Measurements from ENCODE around the gene CRYL1. TPM values are rescaled to one million over a fixed set of nuclear protein-coding genes. Genes with fewer than 3 reads are reported as not detected.

CRYL1 gene
- total and polyA plus RNA-seq, 2 of the 13 experiments (the other 11 are each of a cell fraction or from before 2014, with no cell fraction given) = 57.2 to 115 TPM

DNA sequence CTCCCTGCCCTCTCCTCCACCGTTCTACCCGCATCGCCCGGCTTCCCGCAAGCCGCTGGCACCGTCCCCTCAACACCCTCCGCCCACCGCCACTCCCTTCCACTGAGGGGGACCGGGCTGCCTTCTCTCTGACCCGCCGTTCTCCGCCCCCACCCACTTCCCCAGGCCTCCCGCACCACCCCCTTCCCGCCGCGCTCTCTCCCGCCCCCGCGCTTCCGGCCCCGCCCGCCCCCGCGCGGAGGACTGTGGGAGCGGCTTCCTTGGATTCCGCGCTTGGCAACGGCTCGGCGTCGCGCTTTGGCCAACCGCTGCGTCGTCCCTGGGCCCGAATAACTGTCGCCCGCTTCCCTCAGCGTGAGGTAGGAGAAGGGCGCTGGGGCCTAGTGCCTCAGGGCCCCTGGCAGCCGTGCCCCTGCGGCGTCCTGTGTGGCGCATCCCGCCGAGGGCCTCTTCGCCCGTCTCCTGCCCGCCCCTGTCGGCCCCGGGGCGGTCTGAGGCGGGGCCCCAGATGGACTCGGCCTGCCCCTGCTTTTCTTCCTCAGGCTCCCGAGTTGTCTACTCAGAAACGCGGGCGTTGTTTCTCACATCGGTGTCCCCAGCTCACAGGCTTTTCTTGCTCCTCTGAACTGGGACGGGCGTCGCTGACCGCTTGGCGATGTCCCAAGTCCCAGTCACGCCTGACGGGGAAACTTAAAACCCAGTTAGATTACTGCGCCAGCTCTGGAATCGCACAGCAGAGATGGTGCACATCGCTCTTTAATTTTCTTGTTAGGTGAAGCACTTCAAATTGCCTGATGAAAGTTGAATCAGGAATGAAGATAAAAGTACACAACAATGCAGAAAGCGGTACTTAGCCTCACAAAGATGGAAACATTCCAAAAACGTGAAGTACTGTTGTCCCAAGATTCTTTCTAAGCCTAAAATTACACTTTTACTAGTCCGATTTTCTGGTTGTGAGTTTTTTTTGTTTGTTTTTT lies 41.5 kb upstream of the CRYL1 start, which contains the start of gene IFT88 (continued):
- TF ChIP-seq ZNF574 (CRISPR knock-in tag; IDR thresholded peaks at IDR 0.05) (peak; percentile 42; the same call in 1 of the 2 replicates), THAP7 (CRISPR knock-in tag; IDR thresholded peaks at IDR 0.05) (no peak), FOXO4 (CRISPR knock-in tag; conservative IDR thresholded peaks at IDR 0.05) (no peak), ZNF124 (CRISPR knock-in tag; IDR thresholded peaks at IDR 0.05) (no peak), GPN1 (CRISPR knock-in tag; IDR thresholded peaks at IDR 0.05; ENCODE audit: borderline replicate concordance) (no peak), MTF2 (CRISPR knock-in tag; IDR thresholded peaks at IDR 0.05; ENCODE audit: borderline replicate concordance) (no peak), XRCC5 (optimal IDR thresholded peaks at IDR 0.05; ENCODE audit: low read length) (no peak), TCF7 (IDR thresholded peaks at IDR 0.05; ENCODE audit: low read depth) (no peak), MAFG (CRISPR knock-in tag; IDR thresholded peaks at IDR 0.05) (no peak), ZNF737 (CRISPR knock-in tag; IDR thresholded peaks at IDR 0.05; ENCODE audit: borderline replicate concordance) (no peak), TOE1 (CRISPR knock-in tag; IDR thresholded peaks at IDR 0.05) (no peak), ZNF501 (CRISPR knock-in tag; IDR thresholded peaks at IDR 0.05) (peak; percentile 70), TRIM24 (CRISPR knock-in tag; IDR thresholded peaks at IDR 0.05) (no peak), ZBTB43 (CRISPR knock-in tag; conservative IDR thresholded peaks at IDR 0.05) (no peak; the same call in 1 of the 2 replicates), ZKSCAN1 (IDR thresholded peaks at IDR 0.05; ENCODE audit: low read length) (no peak)
- TF ChIP-seq, protein P1, sequence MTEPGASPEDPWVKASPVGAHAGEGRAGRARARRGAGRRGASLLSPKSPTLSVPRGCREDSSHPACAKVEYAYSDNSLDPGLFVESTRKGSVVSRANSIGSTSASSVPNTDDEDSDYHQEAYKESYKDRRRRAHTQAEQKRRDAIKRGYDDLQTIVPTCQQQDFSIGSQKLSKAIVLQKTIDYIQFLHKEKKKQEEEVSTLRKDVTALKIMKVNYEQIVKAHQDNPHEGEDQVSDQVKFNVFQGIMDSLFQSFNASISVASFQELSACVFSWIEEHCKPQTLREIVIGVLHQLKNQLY (CRISPR knock-in tag; IDR thresholded peaks at IDR 0.05) = no peak
- TF ChIP-seq, protein P2, sequence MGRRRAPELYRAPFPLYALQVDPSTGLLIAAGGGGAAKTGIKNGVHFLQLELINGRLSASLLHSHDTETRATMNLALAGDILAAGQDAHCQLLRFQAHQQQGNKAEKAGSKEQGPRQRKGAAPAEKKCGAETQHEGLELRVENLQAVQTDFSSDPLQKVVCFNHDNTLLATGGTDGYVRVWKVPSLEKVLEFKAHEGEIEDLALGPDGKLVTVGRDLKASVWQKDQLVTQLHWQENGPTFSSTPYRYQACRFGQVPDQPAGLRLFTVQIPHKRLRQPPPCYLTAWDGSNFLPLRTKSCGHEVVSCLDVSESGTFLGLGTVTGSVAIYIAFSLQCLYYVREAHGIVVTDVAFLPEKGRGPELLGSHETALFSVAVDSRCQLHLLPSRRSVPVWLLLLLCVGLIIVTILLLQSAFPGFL (CRISPR knock-in tag; IDR thresholded peaks at IDR 0.05) = no peak

Data from HepG2 (cell line).